A673 (cell line): ENCODE results near the gene GPA33.

Experiments
- CTCF ChIP-seq: fragments of 300-800, 200-600 bp; sonication (generic); conservative IDR thresholded peaks from 2 replicates; pipeline ENCODE4 v1.5.1; 2017; ENCODE audit warnings: low read depth, mild to moderate bottlenecking, antibody characterized with exemption, low read length, moderate library complexity, mixed read lengths
- EZH2 ChIP-seq: fragments of 200-600 bp; sonication (generic); IDR thresholded peaks from 2 replicates; pipeline ENCODE4 v1.6.1; 2017; ENCODE audit warnings: borderline replicate concordance, low read depth, mild to moderate bottlenecking, mixed read lengths, antibody characterized with exemption, low read length; ENCODE audit not compliant: poor library complexity, severe bottlenecking

- TF ChIP-seq EZH2 (no peak), CTCF (no peak)
These were observed 30.7 kb upstream of the GPA33 start for GRCh38 chr1:167120899-167121298.
